ENCODE measurements around the gene INTS15.
"Not testable (repeated sequence)": the region's sequence is repeated elsewhere in the genome, so short reads cannot be mapped to it uniquely, and the experiment has no call there.

The INTS15 gene

GRCh38 chr7:6619961-6620360, 30.1 kb downstream of the INTS15 start:
- DNase-seq, result no peak

GRCh38 chr7:6621195-6622133, 31.6 kb downstream of the INTS15 start:
- DNase-seq, result no peak

GRCh38 chr7:6622134-6622710, 32.4 kb downstream of the INTS15 start:
- DNase-seq, result no peak

GRCh38 chr7:6623589-6624245, 33.9 kb downstream of the INTS15 start:
- no peak for DNase-seq

GRCh38 chr7:6624246-6624611, 34.4 kb downstream of the INTS15 start:
- DNase-seq, result no peak

GRCh38 chr7:6628045-6628444, 38.2 kb downstream of the INTS15 start:
- no peak for DNase-seq

GRCh38 chr7:6630007-6630849, 40.4 kb downstream of the INTS15 start:
- DNase-seq, result no peak

GRCh38 chr7:6631605-6632004, 41.8 kb downstream of the INTS15 start:
- DNase-seq, result no peak

- DNase-seq, result no peak
Measured at GRCh38 chr7:6634021-6634420, 44.2 kb downstream of the INTS15 start.

GRCh38 chr7:6634971-6635370, 45.1 kb downstream of the INTS15 start:
- not testable (repeated sequence) for DNase-seq

GRCh38 chr7:6636741-6637543, 47.1 kb downstream of the INTS15 start, which contains the start of gene ZNF316:
TSS of gene ZNF316 (plus strand) at chr7:6637318. CDS start at chr7:6642410, 5,092 bp downstream.
- DNase-seq, result peak; percentile 37

- peak; percentile 63 for DNase-seq
Measured at GRCh38 chr7:6637544-6638229, 47.9 kb downstream of the INTS15 start.

- DNase-seq, result no peak
Measured at GRCh38 chr7:6639032-6639431, 49.2 kb downstream of the INTS15 start.

GRCh38 chr7:6639627-6640026, 49.8 kb downstream of the INTS15 start:
- DNase-seq, result no peak

GRCh38 chr7:6640246-6640721, 50.5 kb downstream of the INTS15 start:
- peak; percentile 72 for DNase-seq

- DNase-seq, result no peak
Measured at GRCh38 chr7:6641305-6642035, 51.6 kb downstream of the INTS15 start.

GRCh38 chr7:6642239-6642839, 52.5 kb downstream of the INTS15 start:
- no peak for DNase-seq

- DNase-seq, result no peak
Measured at GRCh38 chr7:6642861-6643640, 53.2 kb downstream of the INTS15 start.

Data from hematopoietic multipotent progenitor cell treated with erythropoietin and hydrocortisone succinate and interleukin-3 and kit ligand, for 8 days (in vitro differentiated cells).